Fibroblast of lung (primary cell): Measurements from ENCODE around the gene CDS1. TPM values are rescaled to one million over a fixed set of nuclear protein-coding genes. Genes with fewer than 3 reads are reported as not detected.

Experiments
- DNase-seq, 2 donors: peaks; one replicate each; pipeline versions ENCODE4 v3.0.0 to v3.0.0-alpha.2; 2010; ENCODE audit warnings: low read depth in 2 of 2
- H2AFZ ChIP-seq: 2 replicates; pipeline ENCODE4 v1.5.1; 2012; ENCODE audit warnings: low read length, control low read depth, inconsistent platforms
- H3K27ac ChIP-seq: 2 replicates; pipeline ENCODE4 v1.5.1; 2011; ENCODE audit warnings: low read length, control low read depth; ENCODE audit not compliant: insufficient read depth
- H3K27me3 ChIP-seq: 2 replicates; pipeline ENCODE4 v1.5.1; 2011; ENCODE audit warnings: mild to moderate bottlenecking, low read length; ENCODE audit not compliant: control insufficient read depth, insufficient read depth
- H3K36me3 ChIP-seq: 2 replicates; pipeline ENCODE4 v1.5.1; 2011; ENCODE audit warnings: low read length; ENCODE audit not compliant: control insufficient read depth, insufficient read depth
- H3K4me1 ChIP-seq: 2 replicates; pipeline ENCODE4 v1.5.1; 2011; ENCODE audit warnings: low read length; ENCODE audit not compliant: control insufficient read depth, insufficient read depth; ENCODE audit errors: extremely low read depth
- H3K4me2 ChIP-seq: 2 replicates; pipeline ENCODE4 v1.5.1; 2011; ENCODE audit warnings: low read length, control low read depth; ENCODE audit not compliant: insufficient read depth; ENCODE audit errors: extremely low read depth
- H3K4me3 ChIP-seq, 4 experiments: fragments of 200-600 bp in 1 of 4; sonication (generic) in 1 of 4; replicated peaks in 1 of 4; 2 replicates each; pipeline ENCODE4 v1.5.1; 2011 to 2016; ENCODE audit warnings: low read length in 4 of 4, low read depth in 3 of 4, mild to moderate bottlenecking in 3 of 4, control low read depth in 2 of 4, inconsistent platforms in 1 of 4, mixed read lengths in 1 of 4; ENCODE audit not compliant: insufficient read depth in 1 of 4; ENCODE audit errors: control extremely low read depth in 1 of 4
- H3K79me2 ChIP-seq: 2 replicates; pipeline ENCODE4 v1.5.1; 2012; ENCODE audit warnings: mild to moderate bottlenecking, low read length, inconsistent platforms; ENCODE audit not compliant: control insufficient read depth, insufficient read depth
- H3K9ac ChIP-seq: 2 replicates; pipeline ENCODE4 v1.5.1; 2011; ENCODE audit warnings: mild to moderate bottlenecking, low read length, control low read depth; ENCODE audit not compliant: insufficient read depth
- H3K9me3 ChIP-seq: 2 replicates; pipeline ENCODE4 v1.5.1; 2012; ENCODE audit warnings: low read depth, low read length; ENCODE audit not compliant: control insufficient read depth, insufficient read depth
- H4K20me1 ChIP-seq: 2 replicates; pipeline ENCODE4 v1.5.1; 2011; ENCODE audit warnings: low read length; ENCODE audit not compliant: control insufficient read depth, insufficient read depth; ENCODE audit errors: extremely low read depth
- EZH2 ChIP-seq: IDR thresholded peaks from 2 replicates; pipeline ENCODE4 v1.5.1; 2012; ENCODE audit warnings: low read length, control low read depth, mild to moderate bottlenecking; ENCODE audit errors: missing control alignments
- polyA plus RNA-seq, 2 donors: library from polyadenylated mRNA; depleted of rRNA in 1 of 2; stranded (reverse) in 1 of 2; unstranded in 1 of 2; fragments of >200 nt; gene quantifications; 2 replicates each; pipeline ENCODE4 v1.2.1, GENCODE V29; 2011 to 2012; ENCODE audit warnings: missing spikeins in 1 of 2
- total RNA-seq: library from RNA; depleted of rRNA; stranded (reverse); fragments of >200 nt; gene quantifications from 2 replicates; pipeline ENCODE4 v1.2.1, GENCODE V29; 2014
- TF ChIP-seq, protein P1 (sequence below), 2 donors: IDR thresholded peaks in 1 of 2; conservative IDR thresholded peaks in 1 of 2; 1 replicate in 1 of 2; 2 replicates in 1 of 2; pipeline ENCODE4 v1.5.1; 2011 to 2012; ENCODE audit warnings: low read length in 2 of 2, control low read depth in 1 of 2, inconsistent platforms in 1 of 2, low read depth in 1 of 2, mild to moderate bottlenecking in 1 of 2

The CDS1 gene
- total and polyA plus RNA-seq, 2 donors (not counting 1 experiment from before 2014, with no cell fraction given), result 0.08 to 0.33 TPM

- TF ChIP-seq EZH2, result no peak
- TF ChIP-seq, protein P1, sequence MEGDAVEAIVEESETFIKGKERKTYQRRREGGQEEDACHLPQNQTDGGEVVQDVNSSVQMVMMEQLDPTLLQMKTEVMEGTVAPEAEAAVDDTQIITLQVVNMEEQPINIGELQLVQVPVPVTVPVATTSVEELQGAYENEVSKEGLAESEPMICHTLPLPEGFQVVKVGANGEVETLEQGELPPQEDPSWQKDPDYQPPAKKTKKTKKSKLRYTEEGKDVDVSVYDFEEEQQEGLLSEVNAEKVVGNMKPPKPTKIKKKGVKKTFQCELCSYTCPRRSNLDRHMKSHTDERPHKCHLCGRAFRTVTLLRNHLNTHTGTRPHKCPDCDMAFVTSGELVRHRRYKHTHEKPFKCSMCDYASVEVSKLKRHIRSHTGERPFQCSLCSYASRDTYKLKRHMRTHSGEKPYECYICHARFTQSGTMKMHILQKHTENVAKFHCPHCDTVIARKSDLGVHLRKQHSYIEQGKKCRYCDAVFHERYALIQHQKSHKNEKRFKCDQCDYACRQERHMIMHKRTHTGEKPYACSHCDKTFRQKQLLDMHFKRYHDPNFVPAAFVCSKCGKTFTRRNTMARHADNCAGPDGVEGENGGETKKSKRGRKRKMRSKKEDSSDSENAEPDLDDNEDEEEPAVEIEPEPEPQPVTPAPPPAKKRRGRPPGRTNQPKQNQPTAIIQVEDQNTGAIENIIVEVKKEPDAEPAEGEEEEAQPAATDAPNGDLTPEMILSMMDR (conservative IDR thresholded peaks at IDR 0.05 in 1 of 2, IDR thresholded peaks at IDR 0.05 in 1 of 2; ENCODE audit: low read depth in 1 of 2, low read length in 2 of 2), result peak; percentile 79 to 84
- Histone ChIP-seq H3K27ac (no peak overlapping the region), H2AFZ (no peak overlapping the region), H3K9ac (no peak overlapping the region), H3K4me3 (no peak overlapping the region), H3K4me2 (no peak overlapping the region), H3K36me3 (no peaks in the 10 kb centered on the region), H3K79me2 (no peaks in the 10 kb centered on the region), H4K20me1 (no peaks in the 10 kb centered on the region), H3K9me3 (no peaks in the 10 kb centered on the region), H3K27me3 (peaks cover 7% of the 10 kb centered on the region), H3K4me1 (peaks cover 2% of the 10 kb centered on the region)
- DNase-seq, result peak; percentile 53 to 75
These were observed 4.2 kb upstream of the CDS1 start for GRCh38 chr4:84578540-84579402.

DNA sequence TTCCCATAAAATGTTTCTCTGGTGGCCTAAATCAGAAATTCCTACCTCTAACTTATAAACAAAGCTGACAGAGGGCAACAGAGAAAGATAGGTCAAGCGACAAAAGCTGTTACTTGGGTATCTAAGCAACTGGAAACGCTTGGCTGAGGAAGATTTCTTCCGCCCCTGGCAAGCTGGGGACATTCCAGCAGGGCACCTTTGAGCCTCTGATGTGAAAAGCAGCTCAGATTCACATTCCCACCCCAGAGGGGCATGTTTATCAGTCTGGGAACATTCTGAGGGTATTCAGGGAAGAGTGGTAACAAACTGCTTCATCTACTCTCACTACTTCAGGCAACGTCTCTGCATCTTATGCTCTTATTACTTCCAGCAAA, 3.5 kb upstream of the CDS1 start:
- no peaks in the 10 kb centered on the region for H3K36me3 ChIP-seq
- H3K9me3 ChIP-seq, result no peaks in the 10 kb centered on the region
- H3K79me2 ChIP-seq, result no peaks in the 10 kb centered on the region
- peaks cover 2% of the 10 kb centered on the region for H3K4me1 ChIP-seq
- TF ChIP-seq, protein P1 (conservative IDR thresholded peaks at IDR 0.05 in 1 of 2, IDR thresholded peaks at IDR 0.05 in 1 of 2; ENCODE audit: low read depth in 1 of 2, low read length in 2 of 2), result no peak
- no peak for TF ChIP-seq EZH2
- no peaks in the 10 kb centered on the region for H4K20me1 ChIP-seq
- DNase-seq, result no peak
- no peak overlapping the region for H3K4me2 ChIP-seq
- H2AFZ ChIP-seq, result no peak overlapping the region
- no peak overlapping the region for H3K9ac ChIP-seq
- no peak overlapping the region for H3K27ac ChIP-seq
- H3K4me3 ChIP-seq, result no peak overlapping the region
- H3K27me3 ChIP-seq, result peaks cover 13% of the 10 kb centered on the region

DNA sequence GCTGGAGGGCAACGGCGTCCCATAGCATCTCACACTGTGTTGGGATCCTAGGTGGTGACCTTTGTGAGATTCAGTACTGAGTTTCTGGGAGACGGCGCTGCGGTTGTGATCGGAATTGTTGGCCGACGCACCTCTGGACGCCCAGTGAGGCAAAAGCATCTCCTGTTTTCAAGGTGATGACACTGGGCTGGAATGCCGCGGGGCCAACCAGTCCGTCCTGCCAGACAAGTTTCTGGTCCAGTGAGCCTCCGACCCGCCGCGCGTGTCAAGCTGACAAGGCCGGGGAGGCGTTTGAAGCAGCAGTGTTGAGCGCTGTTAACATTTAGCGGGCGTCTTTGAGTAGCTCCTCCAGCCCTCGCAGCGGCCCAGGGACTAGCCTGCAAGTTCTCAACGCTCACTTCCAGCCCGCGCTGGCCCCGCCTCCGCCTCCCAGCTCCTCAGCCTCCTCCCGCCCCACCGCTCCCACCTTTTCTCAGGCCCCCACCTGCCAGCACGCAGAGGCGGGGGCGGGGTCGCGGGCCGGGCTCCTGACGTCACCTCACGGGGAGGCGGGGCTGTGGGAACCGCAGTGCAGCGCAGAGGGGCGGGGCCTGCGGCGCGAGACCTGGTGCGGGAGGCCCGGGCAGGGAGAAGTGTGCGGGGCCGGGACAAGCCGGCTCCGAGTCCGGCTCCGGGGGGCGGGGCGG, 482 bp upstream of the CDS1 start:
- Histone ChIP-seq H3K27ac (no peak overlapping the region), H3K9me3 (no peaks in the 10 kb centered on the region), H3K4me1 (peaks cover 2% of the 10 kb centered on the region), H3K79me2 (no peaks in the 10 kb centered on the region), H4K20me1 (no peaks in the 10 kb centered on the region), H3K4me3 (peak overlapping the region; percentile 43 to 66 (median 50)), H2AFZ (peak overlapping the region; percentile 18), H3K27me3 (peaks cover 16% of the 10 kb centered on the region), H3K36me3 (no peaks in the 10 kb centered on the region), H3K4me2 (peak overlapping the region; percentile 52), H3K9ac (no peak overlapping the region)
- TF ChIP-seq, protein P1 (conservative IDR thresholded peaks at IDR 0.05 in 1 of 2, IDR thresholded peaks at IDR 0.05 in 1 of 2; ENCODE audit: low read depth in 1 of 2, low read length in 2 of 2), result no peak
- peak; percentile 59 for TF ChIP-seq EZH2
- peak; percentile 48 to 64 for DNase-seq
